IPS-NIHi11 (cell line): ENCODE results near the gene KLHL40.
A peak's percentile ranks its signal among the peaks of the same experiment; 100 is the strongest.

ENCODE experiments used
- DNase-seq: peaks from one replicate; pipeline ENCODE4 v3.0.0; 2012; ENCODE audit warnings: mixed read lengths, low spot score

Gene KLHL40

DNA sequence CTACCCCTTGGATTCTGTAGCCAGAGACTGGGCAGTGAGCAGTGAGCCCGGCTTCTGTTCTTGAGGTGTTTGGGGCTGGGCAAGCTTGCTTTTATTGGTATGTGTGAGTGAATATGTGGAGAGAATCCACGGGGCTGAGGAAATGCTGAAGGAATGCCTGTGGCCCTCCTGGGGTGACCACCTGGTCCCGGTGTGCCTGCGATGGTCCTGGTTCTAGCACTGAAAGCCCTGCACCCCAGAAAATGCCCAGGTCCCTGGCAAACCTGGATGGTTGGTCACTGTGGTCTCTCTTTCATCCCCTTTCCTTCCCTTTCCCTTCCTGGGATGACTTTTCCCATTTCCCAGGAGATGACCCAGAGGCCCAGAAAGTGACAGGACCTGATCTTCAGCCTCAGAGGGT, 27.7 kb upstream of the KLHL40 start:
- DNase-seq, result no peak

DNA sequence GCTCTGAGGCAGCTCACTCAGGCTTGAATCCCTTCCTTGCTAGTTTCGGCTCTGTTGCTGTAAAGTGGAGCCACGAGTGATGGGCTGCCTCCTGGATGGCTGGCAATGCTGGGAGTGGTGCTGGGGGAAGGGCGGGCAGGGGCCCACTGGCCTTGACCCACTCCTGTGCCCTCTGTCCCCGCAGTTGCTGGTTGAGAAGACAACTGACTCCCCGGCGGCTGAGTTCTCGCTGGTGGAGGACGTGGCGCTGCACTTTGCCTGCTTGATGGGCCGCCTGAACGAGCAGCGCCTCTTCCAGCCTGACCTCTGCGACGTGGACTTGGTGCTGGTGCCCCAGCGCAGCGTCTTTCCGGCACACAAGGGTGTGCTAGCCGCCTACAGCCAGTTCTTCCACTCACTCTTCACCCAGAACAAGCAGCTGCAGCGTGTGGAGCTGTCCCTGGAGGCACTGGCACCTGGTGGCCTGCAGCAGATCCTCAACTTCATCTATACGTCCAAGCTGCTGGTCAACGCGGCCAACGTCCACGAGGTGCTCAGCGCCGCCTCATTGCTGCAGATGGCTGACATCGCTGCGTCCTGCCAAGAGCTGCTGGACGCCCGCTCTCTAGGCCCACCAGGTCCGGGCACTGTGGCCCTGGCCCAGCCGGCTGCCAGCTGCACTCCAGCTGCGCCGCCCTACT, 27.1 kb upstream of the KLHL40 start:
- DNase-seq, result no peak

DNA sequence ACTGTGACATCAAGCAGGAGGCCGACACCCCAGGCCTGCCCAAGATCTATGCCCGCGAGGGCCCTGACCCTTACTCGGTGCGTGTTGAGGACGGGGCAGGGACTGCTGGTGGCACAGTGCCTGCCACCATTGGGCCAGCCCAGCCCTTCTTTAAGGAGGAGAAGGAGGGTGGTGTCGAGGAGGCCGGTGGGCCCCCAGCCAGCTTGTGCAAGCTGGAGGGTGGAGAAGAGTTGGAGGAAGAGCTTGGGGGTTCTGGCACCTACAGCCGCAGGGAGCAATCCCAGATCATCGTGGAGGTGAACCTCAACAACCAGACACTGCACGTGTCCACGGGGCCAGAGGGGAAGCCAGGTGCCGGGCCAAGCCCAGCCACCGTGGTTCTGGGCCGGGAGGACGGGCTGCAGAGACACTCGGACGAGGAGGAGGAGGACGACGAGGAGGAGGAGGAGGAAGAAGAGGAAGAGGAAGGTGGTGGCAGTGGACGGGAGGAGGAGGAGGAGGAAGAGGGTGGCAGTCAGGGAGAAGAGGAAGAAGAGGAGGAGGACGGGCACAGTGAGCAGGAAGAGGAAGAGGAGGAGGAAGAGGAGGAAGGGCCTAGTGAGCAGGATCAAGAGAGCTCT, 26.5 kb upstream of the KLHL40 start:
- DNase-seq, result no peak

- no peak for DNase-seq
These were observed 25.7 kb upstream of the KLHL40 start for GRCh38 chr3:42659451-42660130.

GRCh38 chr3:42660131-42660715, 25.1 kb upstream of the KLHL40 start:
- DNase-seq, result no peak

GRCh38 chr3:42660898-42661297, 24.4 kb upstream of the KLHL40 start:
- DNase-seq, result peak; percentile 41

GRCh38 chr3:42661593-42662022, 23.7 kb upstream of the KLHL40 start:
- DNase-seq, result no peak

GRCh38 chr3:42662037-42662812, 23.1 kb upstream of the KLHL40 start:
- no peak for DNase-seq

DNA sequence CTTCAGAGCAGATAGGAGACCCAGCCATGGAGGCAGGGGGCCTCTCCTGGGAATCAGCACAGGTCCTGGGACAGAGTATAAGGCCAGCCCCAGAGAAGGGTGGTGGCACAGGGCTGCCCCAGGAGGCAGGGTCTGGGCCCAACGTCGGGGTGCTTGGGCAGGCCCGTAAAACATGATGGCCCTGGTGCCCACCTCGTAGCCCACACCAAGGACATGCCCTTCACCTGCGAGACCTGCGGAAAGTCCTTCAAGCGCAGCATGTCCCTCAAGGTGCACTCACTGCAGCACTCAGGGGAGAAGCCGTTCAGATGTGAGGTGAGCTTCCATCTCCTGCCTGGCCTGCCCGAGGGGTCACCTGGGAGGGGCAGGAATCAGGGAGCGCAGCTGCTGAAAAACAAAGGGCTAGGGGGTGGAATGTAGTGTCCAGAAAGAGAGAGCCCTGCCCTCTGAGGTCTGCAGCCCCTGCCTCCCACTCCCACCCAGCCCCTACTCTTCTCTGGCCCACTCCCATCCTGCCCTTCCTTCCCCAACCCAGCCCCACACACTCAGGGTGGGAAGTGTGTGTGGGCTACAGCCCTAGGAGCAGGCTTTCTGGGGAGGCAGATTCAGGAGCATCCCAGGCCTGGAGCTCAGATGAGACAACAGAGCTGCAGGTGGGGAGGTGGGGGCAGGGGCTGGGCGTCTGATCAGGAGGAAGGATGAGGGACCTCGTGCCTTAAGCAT, 22.4 kb upstream of the KLHL40 start:
- DNase-seq, result no peak

- DNase-seq, result no peak
These were observed 21.5 kb upstream of the KLHL40 start for GRCh38 chr3:42663581-42664437.

DNA sequence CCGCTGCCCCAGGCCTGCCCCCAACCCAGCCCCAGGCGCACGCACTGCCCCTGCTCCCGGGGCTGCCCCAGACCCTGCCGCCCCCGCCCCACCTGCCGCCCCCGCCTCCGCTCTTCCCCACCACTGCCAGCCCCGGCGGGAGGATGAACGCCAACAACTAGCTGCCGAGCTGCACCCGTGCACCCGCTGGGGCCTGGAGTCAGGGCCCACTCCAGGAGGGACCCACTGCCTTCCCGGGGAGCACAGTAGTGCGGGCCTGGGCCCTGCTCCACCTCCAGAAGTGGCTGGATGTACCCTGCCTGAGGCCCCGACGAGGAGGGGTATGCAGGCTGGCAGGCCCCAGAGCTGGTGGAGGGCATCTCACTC, 20.9 kb upstream of the KLHL40 start:
- peak; percentile 25 for DNase-seq

- DNase-seq, result no peak
These were observed 20.1 kb upstream of the KLHL40 start for GRCh38 chr3:42665050-42665878.

DNA sequence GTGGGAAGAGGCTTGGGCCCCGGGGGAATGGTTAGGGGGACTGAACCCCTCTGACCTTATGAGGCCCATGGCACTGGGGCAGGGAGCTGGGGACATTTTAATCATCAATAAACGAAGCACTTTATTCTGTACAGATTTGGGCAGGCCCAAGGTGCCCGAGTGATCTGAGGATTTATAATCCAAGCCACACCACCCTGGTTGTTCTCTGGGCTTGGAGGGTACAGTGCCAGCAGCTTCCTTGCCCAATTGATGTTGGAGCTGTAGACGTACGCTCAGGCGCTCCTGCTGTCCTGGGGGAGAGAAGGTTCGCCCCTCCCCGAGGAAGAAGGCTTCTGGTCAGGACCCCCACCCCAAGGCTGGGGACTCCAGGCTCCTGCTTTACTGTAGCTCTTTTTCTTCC, 19.3 kb upstream of the KLHL40 start:
- DNase-seq, result no peak

DNA sequence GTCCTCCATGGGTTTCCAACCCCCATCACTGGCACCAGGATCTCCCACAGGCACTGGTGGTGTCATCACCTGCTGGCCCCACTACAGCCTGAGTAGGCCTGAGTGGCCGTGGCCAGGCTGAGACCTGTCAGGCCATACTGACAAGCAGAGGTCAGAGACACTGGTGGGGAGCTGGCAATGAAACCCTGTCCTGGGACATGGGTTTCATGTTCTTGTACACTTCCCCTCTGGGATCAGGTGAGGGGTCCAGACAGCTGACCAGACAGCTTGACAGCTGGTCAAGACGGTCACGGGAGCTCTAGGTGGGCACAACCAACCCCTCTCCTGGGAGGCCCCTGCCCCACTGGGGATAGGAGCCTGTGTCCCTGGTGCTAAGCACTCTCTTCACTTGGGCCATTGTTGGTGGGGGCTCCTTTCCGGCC, 18.7 kb upstream of the KLHL40 start:
- DNase-seq, result no peak

- DNase-seq, result no peak
These were observed 18.2 kb upstream of the KLHL40 start for GRCh38 chr3:42667096-42667522.

- no peak for DNase-seq
These were observed 17.6 kb upstream of the KLHL40 start for GRCh38 chr3:42667523-42668412.

DNA sequence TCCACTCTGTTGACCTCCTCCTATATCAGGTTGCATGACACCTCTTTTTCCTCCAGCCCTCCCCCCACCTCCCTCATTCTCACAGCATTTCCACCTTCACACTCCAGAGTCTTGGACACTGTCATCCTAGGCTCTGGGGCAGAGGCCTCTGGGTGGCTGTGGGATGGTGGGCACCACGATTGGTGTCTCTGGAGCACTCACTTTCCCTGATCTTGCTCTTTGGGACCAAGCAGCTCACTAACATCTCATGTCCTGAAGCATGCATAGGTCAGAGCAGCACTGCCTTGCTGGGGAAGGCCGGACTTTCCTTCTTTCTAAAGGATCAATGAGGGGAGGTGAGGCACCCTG, 16.9 kb upstream of the KLHL40 start:
- DNase-seq, result no peak

- no peak for DNase-seq
These were observed 16.5 kb upstream of the KLHL40 start for GRCh38 chr3:42668793-42669217.
